Measurements from ENCODE around the gene QSOX2. TPM values are rescaled to one million over a fixed set of nuclear protein-coding genes. Genes with fewer than 3 reads are reported as not detected.
A peak's percentile ranks its signal among the peaks of the same experiment; 100 is the strongest.

The QSOX2 gene
- total RNA-seq (2021) (34.6 and 40.8 TPM in 2 replicates), Bru-seq, nascent RNA (percentile 75 among the genes with signal in this experiment), BruChase-seq, experiment 1, labeled RNA remaining after a 2-hour chase (percentile 72 among the genes with signal in this experiment), BruChase-seq, experiment 2, labeled RNA remaining after a 6-hour chase (percentile 89 among the genes with signal in this experiment)
- long read RNA-seq, full-length matches to known transcripts, result 4 of 21 reads
- long read RNA-seq, partial matches to known transcripts, result 0 of 21 reads
- long read RNA-seq, other reads (novel, unspliced or antisense), result 17 of 21 reads

DNA sequence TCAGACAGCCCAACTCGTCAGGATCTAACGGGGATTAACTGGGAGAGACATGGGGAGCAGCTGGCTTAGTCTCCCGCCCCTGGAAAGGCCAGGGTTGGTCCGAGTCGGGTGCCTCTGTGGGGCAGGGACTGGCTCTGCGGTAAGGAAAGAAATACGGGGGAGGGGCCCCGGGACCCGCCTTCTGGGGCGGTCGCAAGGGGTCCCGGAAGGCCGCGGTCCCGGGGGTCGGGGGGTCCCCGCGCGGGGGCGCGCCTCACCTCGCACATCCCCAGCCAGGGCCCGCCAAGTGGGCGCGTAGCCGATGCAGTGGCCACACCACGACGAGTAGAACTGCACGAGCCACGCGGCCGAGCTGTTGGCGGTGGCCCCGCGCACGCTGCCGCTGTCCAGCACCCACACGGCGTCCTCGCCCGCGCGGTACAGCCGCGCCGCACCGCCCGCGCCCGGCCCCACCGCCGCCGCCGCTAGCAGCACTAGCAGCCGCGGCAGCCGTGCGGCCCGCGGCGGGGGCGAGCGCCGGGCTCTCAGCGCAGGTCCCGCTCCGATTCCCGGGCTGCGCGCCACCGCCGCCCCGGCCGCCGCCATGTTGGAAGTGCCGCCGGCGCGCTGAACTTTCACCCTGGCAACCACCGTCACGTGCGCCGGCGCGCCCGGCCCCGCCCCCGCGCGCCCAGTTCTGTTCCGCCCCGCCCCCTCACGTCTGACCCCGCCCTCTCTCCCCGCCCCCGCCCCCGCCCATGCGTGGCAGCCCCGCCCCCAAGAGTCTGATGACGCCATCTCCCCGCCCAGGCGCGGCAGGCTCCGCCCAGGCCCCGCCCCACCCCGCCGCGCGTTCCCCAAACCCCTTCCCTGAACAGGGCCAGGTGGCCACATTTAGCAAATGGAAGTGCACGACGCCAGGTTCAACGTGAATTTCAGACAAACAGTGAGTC is at the start of gene QSOX2:
Gene QSOX2, minus strand, starts transcription at position 594 of the 932 bp plus-strand sequence. Its CDS starts 9 bp downstream, at position 585.
- Histone ChIP-seq H3K9me3 (ENCODE audit: insufficient read depth, low read depth) (no peaks in the 10 kb centered on the region), H3K79me2 (ENCODE audit: low read depth) (peaks cover 48% of the 10 kb centered on the region), H3K4me3 (peak within 1 kb of the TSS; percentile 97), H3K27ac (peak within 1 kb of the TSS; percentile 49; the same call in 1 of the 2 replicates), H2AFZ (peak within 1 kb of the TSS; percentile 54; the same call in 1 of the 2 replicates), H3K9me2 (ENCODE audit: insufficient read depth) (no peaks in the 10 kb centered on the region), H3F3A (ENCODE audit: insufficient read depth, low read depth) (peaks cover 6% of the 10 kb centered on the region; the same call in 1 of the 2 replicates), H3K36me3 (ENCODE audit: low read depth) (no peaks in the 10 kb centered on the region), H3K4me2 (peak within 1 kb of the TSS; percentile 100), H3K4me1 (replicated peaks; ENCODE audit: insufficient read depth) (peaks cover 12% of the 10 kb centered on the region), H3K27me3 (ENCODE audit: insufficient read depth, low read depth) (peaks cover 26% of the 10 kb centered on the region; the same call in 1 of the 2 replicates), H4K20me1 (ENCODE audit: insufficient read depth) (peaks cover 42% of the 10 kb centered on the region)
- ChIA-PET CTCF (interaction anchor here (0.8 kb wide), 1 partner anchor 17 kb away, joined by 3 read pairs; no protein-coding TSS in a partner anchor), POLR2A (ENCODE audit: unreplicated experiment) (interaction anchor here (0.8 kb wide), 1 partner anchor 16 kb away, joined by 7 read pairs; no protein-coding TSS in a partner anchor)
- TF ChIP-seq, protein P1, sequence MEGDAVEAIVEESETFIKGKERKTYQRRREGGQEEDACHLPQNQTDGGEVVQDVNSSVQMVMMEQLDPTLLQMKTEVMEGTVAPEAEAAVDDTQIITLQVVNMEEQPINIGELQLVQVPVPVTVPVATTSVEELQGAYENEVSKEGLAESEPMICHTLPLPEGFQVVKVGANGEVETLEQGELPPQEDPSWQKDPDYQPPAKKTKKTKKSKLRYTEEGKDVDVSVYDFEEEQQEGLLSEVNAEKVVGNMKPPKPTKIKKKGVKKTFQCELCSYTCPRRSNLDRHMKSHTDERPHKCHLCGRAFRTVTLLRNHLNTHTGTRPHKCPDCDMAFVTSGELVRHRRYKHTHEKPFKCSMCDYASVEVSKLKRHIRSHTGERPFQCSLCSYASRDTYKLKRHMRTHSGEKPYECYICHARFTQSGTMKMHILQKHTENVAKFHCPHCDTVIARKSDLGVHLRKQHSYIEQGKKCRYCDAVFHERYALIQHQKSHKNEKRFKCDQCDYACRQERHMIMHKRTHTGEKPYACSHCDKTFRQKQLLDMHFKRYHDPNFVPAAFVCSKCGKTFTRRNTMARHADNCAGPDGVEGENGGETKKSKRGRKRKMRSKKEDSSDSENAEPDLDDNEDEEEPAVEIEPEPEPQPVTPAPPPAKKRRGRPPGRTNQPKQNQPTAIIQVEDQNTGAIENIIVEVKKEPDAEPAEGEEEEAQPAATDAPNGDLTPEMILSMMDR (conservative IDR thresholded peaks at IDR 0.05), result no peak
- TF ChIP-seq EZH2 (IDR thresholded peaks at IDR 0.05; ENCODE audit: low read depth), result no peak
- intact Hi-C loops (cut with micrococcal nuclease; ENCODE audit: unreplicated experiment), result loop anchor here (1.0 kb wide), 1 partner anchor 17 kb away; no protein-coding TSS in a partner anchor
- DNase-seq, result peak in 1 of 2 experiments; percentile 85
- BruUV-seq (replicated peaks), result no TSS peak

DNA sequence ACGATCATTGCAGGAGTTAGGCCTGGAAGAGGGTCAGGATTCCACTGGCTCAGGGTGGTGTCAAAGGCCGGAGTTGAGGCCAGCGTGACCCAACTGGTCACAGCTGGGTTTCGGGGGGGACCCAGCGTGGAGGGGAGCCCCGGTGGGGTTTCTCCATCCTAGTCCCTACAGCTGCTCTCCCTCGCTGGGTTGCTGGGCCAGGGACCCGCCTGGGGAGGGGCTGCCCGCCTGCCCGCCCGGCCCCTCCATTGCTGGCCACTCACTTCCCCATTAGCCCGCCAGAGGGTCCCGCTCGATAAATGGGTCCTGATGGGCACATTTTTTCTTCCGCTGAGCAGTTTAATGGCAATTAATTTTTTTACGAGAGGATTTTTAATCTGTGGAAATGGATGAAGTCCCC is 49.4 kb upstream of the QSOX2 start:
- peaks cover 8% of the 10 kb centered on the region; the same call in 1 of the 2 replicates for H3F3A ChIP-seq (ENCODE audit: insufficient read depth, low read depth)
- BruUV-seq (replicated peaks), result no TSS peak
- intact Hi-C loops (cut with micrococcal nuclease; ENCODE audit: unreplicated experiment), result no loop called here
- ChIA-PET CTCF (no interaction called here), POLR2A (ENCODE audit: unreplicated experiment) (no interaction called here)
- H3K4me2 ChIP-seq, result no peak overlapping the region
- no peaks in the 10 kb centered on the region for H3K9me3 ChIP-seq (ENCODE audit: insufficient read depth, low read depth)
- no peak overlapping the region for H3K27ac ChIP-seq
- no peaks in the 10 kb centered on the region for H3K27me3 ChIP-seq (ENCODE audit: insufficient read depth, low read depth)
- TF ChIP-seq EZH2 (IDR thresholded peaks at IDR 0.05; ENCODE audit: low read depth), result no peak
- TF ChIP-seq, protein P1 (conservative IDR thresholded peaks at IDR 0.05), result no peak
- DNase-seq, result no peak
- H3K4me1 ChIP-seq (replicated peaks; ENCODE audit: insufficient read depth), result peaks cover 10% of the 10 kb centered on the region
- H3K9me2 ChIP-seq (ENCODE audit: insufficient read depth), result no peaks in the 10 kb centered on the region
- H2AFZ ChIP-seq, result no peak overlapping the region
- H4K20me1 ChIP-seq (ENCODE audit: insufficient read depth), result no peaks in the 10 kb centered on the region
- no peaks in the 10 kb centered on the region for H3K36me3 ChIP-seq (ENCODE audit: low read depth)
- no peaks in the 10 kb centered on the region for H3K79me2 ChIP-seq (ENCODE audit: low read depth)
- H3K4me3 ChIP-seq, result no peak overlapping the region

- H3K27me3 ChIP-seq (ENCODE audit: insufficient read depth, low read depth), result no peaks in the 10 kb centered on the region
- H3F3A ChIP-seq (ENCODE audit: insufficient read depth, low read depth), result peaks cover 8% of the 10 kb centered on the region; the same call in 1 of the 2 replicates
- ChIA-PET POLR2A (ENCODE audit: unreplicated experiment) (no interaction called here), CTCF (no interaction called here)
- no TSS peak for BruUV-seq (replicated peaks)
- peaks cover 10% of the 10 kb centered on the region for H3K4me1 ChIP-seq (replicated peaks; ENCODE audit: insufficient read depth)
- intact Hi-C loops (cut with micrococcal nuclease; ENCODE audit: unreplicated experiment), result no loop called here
- H3K27ac ChIP-seq, result no peak overlapping the region
- no peak overlapping the region for H3K4me2 ChIP-seq
- H3K79me2 ChIP-seq (ENCODE audit: low read depth), result no peaks in the 10 kb centered on the region
- no peak for DNase-seq
- H2AFZ ChIP-seq, result no peak overlapping the region
- H4K20me1 ChIP-seq (ENCODE audit: insufficient read depth), result no peaks in the 10 kb centered on the region
- no peak overlapping the region for H3K4me3 ChIP-seq
- no peaks in the 10 kb centered on the region for H3K36me3 ChIP-seq (ENCODE audit: low read depth)
- H3K9me2 ChIP-seq (ENCODE audit: insufficient read depth), result no peaks in the 10 kb centered on the region
- TF ChIP-seq EZH2 (IDR thresholded peaks at IDR 0.05; ENCODE audit: low read depth), result no peak
- TF ChIP-seq, protein P1 (conservative IDR thresholded peaks at IDR 0.05), result no peak
- H3K9me3 ChIP-seq (ENCODE audit: insufficient read depth, low read depth), result no peaks in the 10 kb centered on the region
These were observed 48.8 kb upstream of the QSOX2 start for GRCh38 chr9:136294437-136294836.
